CD4-positive, CD25-positive, alpha-beta regulatory T cell (primary cell): ENCODE results near the gene TMSB15A. TPM values are rescaled to one million over a fixed set of nuclear protein-coding genes. Genes with fewer than 3 reads are reported as not detected.
"Not testable (repeated sequence)": the region's sequence is repeated elsewhere in the genome, so short reads cannot be mapped to it uniquely, and the experiment has no call there.

Source experiments
- ATAC-seq, 2 donors: fragments of 150-1000 bp; cut with Tn5 transposase; one replicate each; pipeline ENCODE4 v1.10.0; 2021; ENCODE audit warnings: low read depth in 2 of 2, moderate number of reproducible peaks in 2 of 2, moderate library complexity in 1 of 2
- DNase-seq, 3 donors: peaks; one replicate each; pipeline versions ENCODE4 v3.0.0 to v3.0.0-alpha.2; 2012 to 2022; ENCODE audit warnings: mixed read lengths in 1 of 3
- H3K27ac ChIP-seq: one replicate; pipeline ENCODE4 v1.7.0; 2013; ENCODE audit warnings: mild to moderate bottlenecking, low read length; ENCODE audit not compliant: insufficient read depth, poor library complexity, severe bottlenecking
- H3K27me3 ChIP-seq: one replicate; pipeline ENCODE4 v1.7.0; 2013; ENCODE audit warnings: low read length; ENCODE audit not compliant: control insufficient read depth, insufficient read depth
- H3K36me3 ChIP-seq: one replicate; pipeline ENCODE4 v1.7.0; 2013; ENCODE audit warnings: mild to moderate bottlenecking, low read length, moderate library complexity; ENCODE audit not compliant: control insufficient read depth, insufficient read depth
- H3K4me1 ChIP-seq: 2 replicates; pipeline ENCODE4 v1.7.0; 2013; ENCODE audit warnings: mild to moderate bottlenecking, low read length; ENCODE audit not compliant: insufficient read depth, control insufficient read depth, poor library complexity, severe bottlenecking
- H3K4me3 ChIP-seq: one replicate; pipeline ENCODE4 v1.7.0; 2013; ENCODE audit warnings: low read depth, mild to moderate bottlenecking, low read length, moderate library complexity
- H3K9me3 ChIP-seq, 2 experiments: 1 replicate in 1 of 2; 2 replicates in 1 of 2; pipeline ENCODE4 v1.7.0; 2013; ENCODE audit warnings: low read length in 2 of 2, mild to moderate bottlenecking in 1 of 2, moderate library complexity in 1 of 2; ENCODE audit not compliant: control insufficient read depth in 2 of 2
- H3K27ac Mint-ChIP-seq, 3 donors: one replicate each; pipeline ENCODE4 v1.8.0; 2020 to 2022; ENCODE audit warnings: mild to moderate bottlenecking in 3 of 3, mixed read lengths in 3 of 3, moderate library complexity in 2 of 3
- H3K27me3 Mint-ChIP-seq: one replicate; pipeline ENCODE4 v1.8.0; 2022; ENCODE audit warnings: mild to moderate bottlenecking, mixed read lengths
- H3K36me3 Mint-ChIP-seq: one replicate; pipeline ENCODE4 v1.8.0; 2020; ENCODE audit warnings: mixed read lengths
- H3K4me1 Mint-ChIP-seq, 4 donors: one replicate each; pipeline ENCODE4 v1.8.0; 2020 to 2022; ENCODE audit warnings: mixed read lengths in 4 of 4, mild to moderate bottlenecking in 1 of 4
- H3K4me3 Mint-ChIP-seq, 4 donors: one replicate each; pipeline ENCODE4 v1.8.0; 2020 to 2022; ENCODE audit warnings: mild to moderate bottlenecking in 4 of 4, mixed read lengths in 4 of 4, moderate library complexity in 3 of 4
- H3K9me3 Mint-ChIP-seq, 7 donors: one replicate each; pipeline ENCODE4 v1.8.0; 2020 to 2022; ENCODE audit warnings: mixed read lengths in 7 of 7, mild to moderate bottlenecking in 3 of 7, moderate library complexity in 2 of 7
- polyA plus RNA-seq, 4 donors: library from polyadenylated mRNA; unstranded; fragments of 300-500 nt; fragmentation: Illumina TruSeq; gene quantifications; one replicate each; pipeline ENCODE4 v1.2.3, GENCODE V29; 2021
- total RNA-seq: library from RNA; stranded (reverse); gene quantifications from one replicate; pipeline ENCODE4 v1.2.3, GENCODE V29; 2022

Gene TMSB15A
- total and polyA plus RNA-seq, 5 donors from 2014 or later = not detected

DNA sequence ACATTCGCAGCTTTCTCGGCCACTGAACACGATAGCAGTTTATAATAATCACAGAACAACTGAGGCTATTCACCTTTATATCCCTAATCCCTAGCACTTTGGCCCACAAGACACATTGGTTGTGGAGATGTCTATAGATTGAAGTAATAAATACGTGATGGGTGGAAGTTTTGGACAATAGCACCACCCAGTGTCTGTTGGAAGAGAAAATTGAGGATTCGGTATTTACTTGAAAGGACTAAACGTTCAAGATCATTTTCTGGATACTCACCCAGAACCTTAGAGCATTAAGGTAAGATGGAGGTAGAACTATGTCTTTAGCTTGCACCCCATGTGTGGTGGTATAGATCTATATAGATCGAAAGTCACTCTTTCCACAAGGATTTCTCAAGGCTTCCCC is 787 bp upstream of the TMSB15A start:
- DNase-seq = peak in 1 of 3 donors; percentile 8
- Histone ChIP-seq H3K36me3 (no peaks in the 10 kb centered on the region), H3K9me3 (no peaks in the 10 kb centered on the region), H3K27ac (no peak overlapping the region), H3K27me3 (peaks cover 3% of the 10 kb centered on the region), H3K4me3 (no peak overlapping the region), H3K4me1 (peaks cover 6% of the 10 kb centered on the region)
- peaks cover 0 to 6% (median 3%) of the 10 kb centered on the region in 4 donors for H3K4me1 Mint-ChIP-seq
- no peak for ATAC-seq
- no peaks in the 10 kb centered on the region for H3K36me3 Mint-ChIP-seq
- H3K27me3 Mint-ChIP-seq = peaks cover 26% of the 10 kb centered on the region
- no peaks in the 10 kb centered on the region for H3K9me3 Mint-ChIP-seq
- H3K4me3 Mint-ChIP-seq = no peak overlapping the region
- H3K27ac Mint-ChIP-seq = no peak overlapping the region

- Mint-ChIP-seq H3K4me3 (no peak overlapping the region), H3K36me3 (no peaks in the 10 kb centered on the region), H3K9me3 (no peaks in the 10 kb centered on the region), H3K27ac (no peak overlapping the region), H3K4me1 (peaks cover 0 to 6% (median 3%) of the 10 kb centered on the region in 4 donors), H3K27me3 (peaks cover 31% of the 10 kb centered on the region)
- Histone ChIP-seq H3K36me3 (no peaks in the 10 kb centered on the region), H3K27ac (no peak overlapping the region), H3K4me1 (peaks cover 6% of the 10 kb centered on the region), H3K27me3 (peaks cover 9% of the 10 kb centered on the region), H3K9me3 (no peaks in the 10 kb centered on the region), H3K4me3 (no peak overlapping the region)
- DNase-seq = no peak
- no peak for ATAC-seq
Measured at GRCh38 chrX:102514536-102514935, 2.0 kb downstream of the TMSB15A start.

DNA sequence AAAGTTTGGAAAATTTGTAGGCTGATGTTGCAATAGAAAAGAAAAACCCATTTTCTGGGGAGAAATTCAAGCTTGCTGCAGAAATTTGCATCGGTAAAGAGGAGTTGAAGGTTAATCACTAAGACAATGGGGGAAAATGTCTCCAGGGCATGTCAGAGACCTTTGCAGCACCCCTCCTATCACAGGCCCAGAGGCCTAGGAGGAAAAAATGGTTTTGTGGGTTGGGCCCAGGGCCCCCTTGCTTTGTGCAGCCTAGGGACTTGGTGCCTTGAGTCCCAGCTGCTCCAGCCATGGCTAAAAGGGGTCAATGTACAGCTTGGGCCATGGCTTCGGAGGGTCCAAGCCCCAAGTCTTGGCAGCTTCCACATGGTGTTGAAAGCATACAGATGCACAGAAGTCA is 17.8 kb downstream of the TMSB15A start:
- peaks cover 0 to 6% (median 0%) of the 10 kb centered on the region in 7 donors for H3K9me3 Mint-ChIP-seq

DNA sequence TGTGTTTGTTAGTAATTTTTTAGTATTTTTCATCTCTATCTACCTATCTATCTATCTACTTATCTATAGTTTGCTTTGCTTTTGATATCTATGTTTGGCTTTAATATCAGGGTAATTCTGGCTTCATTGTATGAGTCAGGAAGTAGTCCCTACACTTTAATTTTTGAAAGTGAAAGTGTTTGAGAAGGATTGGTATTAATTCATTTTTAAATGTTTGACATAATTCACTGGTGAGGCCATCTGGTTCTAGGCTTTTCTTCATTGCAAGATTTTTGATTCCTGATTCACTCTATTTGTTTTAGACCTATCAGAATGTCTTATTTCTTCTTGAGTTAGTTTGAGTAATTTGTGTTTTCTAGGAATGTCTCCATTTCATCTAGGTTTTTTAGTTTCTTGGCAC is 24.8 kb downstream of the TMSB15A start:
- Histone ChIP-seq H3K27me3 (peaks cover 2% of the 10 kb centered on the region), H3K4me3 (no peak overlapping the region), H3K36me3 (no peaks in the 10 kb centered on the region), H3K9me3 (no peaks in the 10 kb centered on the region), H3K4me1 (no peaks in the 10 kb centered on the region), H3K27ac (no peak overlapping the region)
- H3K27me3 Mint-ChIP-seq = peaks cover 4% of the 10 kb centered on the region
- H3K9me3 Mint-ChIP-seq = no peaks in the 10 kb centered on the region
- ATAC-seq (no peak), DNase-seq (no peak)
- H3K4me3 Mint-ChIP-seq = no peak overlapping the region
- H3K4me1 Mint-ChIP-seq = no peaks in the 10 kb centered on the region
- no peak overlapping the region for H3K27ac Mint-ChIP-seq
- no peaks in the 10 kb centered on the region for H3K36me3 Mint-ChIP-seq

More for the DNA sequence above, 17.8 kb downstream of the TMSB15A start:
- H3K4me1 ChIP-seq = no peaks in the 10 kb centered on the region
- no peak for ATAC-seq
- DNase-seq = no peak
- peaks cover 0 to 4% of the 10 kb centered on the region in 2 experiments for H3K9me3 ChIP-seq
- H3K27ac ChIP-seq = no peak overlapping the region
- Mint-ChIP-seq H3K4me1 (no peaks in the 10 kb centered on the region), H3K36me3 (no peaks in the 10 kb centered on the region), H3K27ac (no peak overlapping the region), H3K27me3 (no peaks in the 10 kb centered on the region), H3K4me3 (no peak overlapping the region)
- H3K36me3 ChIP-seq = no peaks in the 10 kb centered on the region
- H3K4me3 ChIP-seq = no peak overlapping the region
- peaks cover 2% of the 10 kb centered on the region for H3K27me3 ChIP-seq

DNA sequence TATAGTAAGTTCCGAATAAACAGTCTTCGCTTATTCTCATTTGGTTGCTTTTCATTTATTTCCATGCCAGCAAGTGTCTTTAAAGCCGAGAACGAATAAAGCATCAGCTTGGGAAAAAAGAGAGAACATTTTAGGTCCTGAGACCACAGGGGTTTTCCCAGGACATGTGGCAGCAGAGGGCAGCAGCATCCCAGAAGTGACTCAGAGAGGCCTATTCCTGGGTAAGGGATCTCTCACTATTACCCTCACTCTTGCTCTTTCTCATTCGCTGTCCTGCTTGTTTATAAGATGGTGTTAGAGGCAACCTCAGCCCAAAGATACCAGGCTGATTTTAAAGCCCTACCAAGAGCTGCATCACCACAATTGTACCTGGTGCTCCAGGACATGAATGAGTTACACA is 37.8 kb downstream of the TMSB15A start:
- not testable (repeated sequence) for H3K4me3 ChIP-seq, H3K27me3 Mint-ChIP-seq, H3K4me1 Mint-ChIP-seq, H3K4me3 Mint-ChIP-seq, H3K27ac Mint-ChIP-seq, ATAC-seq, H3K36me3 ChIP-seq, H3K9me3 Mint-ChIP-seq, H3K27me3 ChIP-seq, H3K4me1 ChIP-seq, H3K36me3 Mint-ChIP-seq, H3K9me3 ChIP-seq, H3K27ac ChIP-seq, DNase-seq

- not testable (repeated sequence) for H3K4me3 Mint-ChIP-seq, DNase-seq, H3K27me3 ChIP-seq, H3K27ac ChIP-seq, H3K36me3 ChIP-seq, H3K9me3 Mint-ChIP-seq, H3K27ac Mint-ChIP-seq, H3K4me1 ChIP-seq, H3K4me1 Mint-ChIP-seq, H3K9me3 ChIP-seq, H3K36me3 Mint-ChIP-seq, H3K4me3 ChIP-seq, H3K27me3 Mint-ChIP-seq, ATAC-seq
Measured at GRCh38 chrX:102471762-102472220, 44.7 kb downstream of the TMSB15A start, which contains the start of gene TCP11X2. TCP11X2 (minus strand) TSS chrX:102471812.

- not testable (repeated sequence) for H3K27ac ChIP-seq, ATAC-seq, H3K36me3 Mint-ChIP-seq, H3K27ac Mint-ChIP-seq, H3K27me3 Mint-ChIP-seq, H3K4me3 Mint-ChIP-seq, H3K9me3 ChIP-seq, DNase-seq, H3K4me1 ChIP-seq, H3K27me3 ChIP-seq, H3K36me3 ChIP-seq, H3K4me1 Mint-ChIP-seq, H3K9me3 Mint-ChIP-seq, H3K4me3 ChIP-seq
Measured at GRCh38 chrX:102470215-102470614, 46.3 kb downstream of the TMSB15A start.
